GM10266 (cell line): ENCODE results near the gene PCSK5.

ENCODE experiments used
- DNase-seq: peaks from one replicate; pipeline ENCODE4 v3.0.0; 2012; ENCODE audit errors: extremely low spot score
- TF ChIP-seq, protein P1 (sequence below): IDR thresholded peaks from 2 replicates; pipeline ENCODE4 v1.5.1; 2012; ENCODE audit warnings: mild to moderate bottlenecking, low read depth; ENCODE audit not compliant: control insufficient read depth, insufficient read depth; ENCODE audit errors: missing control alignments

PCSK5 gene

DNA sequence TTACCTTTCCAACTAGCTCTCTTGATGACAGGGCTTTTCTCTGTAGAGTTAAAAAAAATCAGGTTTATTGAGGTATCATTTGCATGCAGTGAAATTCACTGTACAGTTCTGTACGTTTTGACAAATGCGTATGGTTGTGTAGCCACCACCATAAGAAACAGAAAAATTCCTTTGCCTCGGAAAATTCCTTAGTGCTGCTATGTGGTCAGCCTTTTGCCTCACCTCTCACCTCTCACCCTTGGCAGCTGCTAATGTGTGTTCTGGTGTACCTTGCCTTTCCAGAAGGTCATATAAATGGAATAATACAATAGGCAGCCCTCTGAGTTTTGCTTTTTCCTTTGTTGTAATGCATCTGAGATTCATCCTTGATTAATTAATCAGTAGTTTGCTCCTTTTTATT lies 28.4 kb downstream of the PCSK5 start:
- TF ChIP-seq, protein P1, sequence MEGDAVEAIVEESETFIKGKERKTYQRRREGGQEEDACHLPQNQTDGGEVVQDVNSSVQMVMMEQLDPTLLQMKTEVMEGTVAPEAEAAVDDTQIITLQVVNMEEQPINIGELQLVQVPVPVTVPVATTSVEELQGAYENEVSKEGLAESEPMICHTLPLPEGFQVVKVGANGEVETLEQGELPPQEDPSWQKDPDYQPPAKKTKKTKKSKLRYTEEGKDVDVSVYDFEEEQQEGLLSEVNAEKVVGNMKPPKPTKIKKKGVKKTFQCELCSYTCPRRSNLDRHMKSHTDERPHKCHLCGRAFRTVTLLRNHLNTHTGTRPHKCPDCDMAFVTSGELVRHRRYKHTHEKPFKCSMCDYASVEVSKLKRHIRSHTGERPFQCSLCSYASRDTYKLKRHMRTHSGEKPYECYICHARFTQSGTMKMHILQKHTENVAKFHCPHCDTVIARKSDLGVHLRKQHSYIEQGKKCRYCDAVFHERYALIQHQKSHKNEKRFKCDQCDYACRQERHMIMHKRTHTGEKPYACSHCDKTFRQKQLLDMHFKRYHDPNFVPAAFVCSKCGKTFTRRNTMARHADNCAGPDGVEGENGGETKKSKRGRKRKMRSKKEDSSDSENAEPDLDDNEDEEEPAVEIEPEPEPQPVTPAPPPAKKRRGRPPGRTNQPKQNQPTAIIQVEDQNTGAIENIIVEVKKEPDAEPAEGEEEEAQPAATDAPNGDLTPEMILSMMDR = no peak
- DNase-seq = no peak

DNA sequence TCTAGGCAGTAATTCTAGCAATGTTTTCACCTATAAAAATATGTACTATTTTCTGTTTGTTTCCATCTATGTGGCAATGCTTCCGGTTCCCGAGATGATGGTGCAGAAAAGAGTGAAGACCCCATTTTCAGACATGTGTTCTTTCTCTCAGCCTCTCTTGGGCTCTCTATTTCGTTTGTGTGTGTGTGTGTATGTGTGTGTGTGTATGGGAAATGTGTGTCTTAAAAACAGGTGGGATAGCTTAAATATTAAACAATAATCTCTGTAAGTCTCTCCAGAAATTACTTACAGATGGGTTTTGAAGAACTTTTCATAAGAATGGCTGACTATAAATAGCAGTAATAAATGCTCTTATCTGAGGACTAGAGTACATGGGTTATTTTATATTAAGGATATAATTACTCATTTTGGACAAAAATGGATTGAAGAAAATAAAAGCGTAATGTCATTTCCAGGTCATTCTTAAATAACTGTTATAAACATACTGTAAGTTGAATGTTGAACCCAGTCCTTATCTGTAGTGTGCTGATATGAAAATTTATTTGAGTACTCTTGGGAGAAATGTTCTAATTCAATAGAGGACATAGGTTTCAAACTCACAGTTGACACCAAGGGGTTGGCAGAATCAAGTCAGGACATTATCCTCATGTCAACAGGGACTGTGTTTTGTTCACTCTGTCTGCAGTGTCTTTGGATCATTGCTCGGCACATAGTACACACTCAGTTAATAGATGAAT lies 31.1 kb downstream of the PCSK5 start:
- no peak for DNase-seq
- TF ChIP-seq, protein P1 = no peak

DNA sequence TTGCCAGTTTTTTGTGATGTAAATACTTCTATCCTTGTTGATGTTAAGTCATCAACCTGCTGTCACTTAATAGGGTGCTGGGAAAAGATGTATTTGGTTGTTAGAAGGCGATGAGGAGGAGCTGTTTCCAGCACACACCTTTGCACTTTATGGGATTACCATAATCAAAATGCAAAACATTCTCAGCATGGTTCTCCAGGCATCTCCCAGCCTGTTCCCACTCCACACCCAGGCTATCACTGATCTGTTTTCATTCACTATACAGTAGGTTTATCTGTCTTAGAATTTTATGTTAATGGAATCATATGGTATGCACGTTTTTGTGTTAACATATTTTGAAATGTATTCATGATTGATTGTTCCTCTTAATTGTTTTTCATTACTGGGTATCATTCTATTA lies 35.9 kb downstream of the PCSK5 start:
- TF ChIP-seq, protein P1 = no peak
- no peak for DNase-seq

DNA sequence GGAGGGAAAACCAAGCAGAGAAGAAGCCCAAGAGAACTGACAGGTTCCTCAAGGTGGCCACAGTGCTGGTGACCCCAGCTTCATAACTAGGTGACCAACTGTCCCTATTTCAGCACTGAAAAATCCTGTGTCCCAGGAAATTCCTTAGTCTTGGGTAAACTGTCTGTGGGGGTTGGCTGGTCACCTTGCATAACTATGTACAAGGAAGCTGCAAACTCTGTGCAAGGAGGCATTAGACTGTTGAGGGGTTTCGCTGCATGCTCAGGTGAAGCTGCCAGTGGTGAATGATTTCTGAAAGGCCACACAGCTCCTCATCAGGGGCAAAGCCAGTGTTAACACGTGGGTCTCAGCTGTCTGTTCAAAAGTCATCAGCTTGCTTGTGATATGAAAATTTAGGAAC lies 36.9 kb downstream of the PCSK5 start:
- TF ChIP-seq, protein P1 = no peak
- no peak for DNase-seq

DNA sequence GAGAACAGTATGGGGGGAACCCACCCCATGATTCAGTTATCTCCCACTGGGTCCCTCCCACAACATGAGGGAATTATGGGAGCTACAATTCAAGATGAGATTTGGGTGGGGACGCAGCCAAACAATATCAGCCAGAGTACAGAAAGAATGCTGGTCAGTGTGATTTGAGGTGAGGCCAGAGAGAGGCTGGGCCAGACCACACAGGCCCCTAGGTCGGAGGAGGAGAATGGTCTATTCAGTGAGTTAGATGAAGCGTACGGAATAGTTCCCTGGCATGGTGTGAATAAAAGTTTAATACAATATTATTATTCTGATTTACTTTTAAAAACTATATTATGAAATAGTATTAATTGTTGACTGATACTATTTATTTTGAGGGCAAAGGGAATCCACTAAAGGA lies 39.7 kb downstream of the PCSK5 start:
- TF ChIP-seq, protein P1 = no peak
- DNase-seq = no peak

DNA sequence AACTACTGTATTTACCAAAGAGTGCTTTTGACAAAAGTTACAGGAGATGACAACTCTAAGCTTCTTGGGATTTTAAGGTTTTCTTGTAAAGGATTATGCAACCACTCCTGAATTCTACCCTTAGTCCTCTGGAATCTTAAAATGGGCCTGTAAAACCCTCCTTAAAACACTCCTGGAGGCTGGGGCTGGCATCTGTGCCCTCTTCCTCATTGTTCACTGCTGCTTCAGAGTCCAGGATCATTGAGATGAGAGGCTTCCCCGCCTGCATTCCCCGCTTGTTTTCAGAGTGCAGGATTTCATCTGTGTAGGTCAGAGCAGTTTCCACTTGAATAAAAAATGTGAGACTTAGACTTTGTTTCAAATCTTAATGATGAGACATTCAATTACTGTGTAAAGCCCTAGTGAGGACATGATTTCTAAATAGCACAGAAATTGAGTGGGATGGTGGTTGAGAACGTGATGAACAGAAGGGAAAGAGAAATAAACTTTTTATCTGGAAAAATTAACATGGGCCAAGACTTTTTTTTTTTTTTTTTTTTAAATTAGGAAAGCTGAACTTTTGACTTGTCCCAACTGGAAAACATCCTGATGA lies 40.4 kb downstream of the PCSK5 start:
- TF ChIP-seq, protein P1 = no peak
- no peak for DNase-seq

- DNase-seq = no peak
- TF ChIP-seq, protein P1 = no peak
These were observed 43.5 kb downstream of the PCSK5 start for GRCh38 chr9:75933982-75934381.
